ENCODE measurements around the gene NOTCH3.
A peak's percentile ranks its signal among the peaks of the same experiment; 100 is the strongest.

The NOTCH3 gene

DNA sequence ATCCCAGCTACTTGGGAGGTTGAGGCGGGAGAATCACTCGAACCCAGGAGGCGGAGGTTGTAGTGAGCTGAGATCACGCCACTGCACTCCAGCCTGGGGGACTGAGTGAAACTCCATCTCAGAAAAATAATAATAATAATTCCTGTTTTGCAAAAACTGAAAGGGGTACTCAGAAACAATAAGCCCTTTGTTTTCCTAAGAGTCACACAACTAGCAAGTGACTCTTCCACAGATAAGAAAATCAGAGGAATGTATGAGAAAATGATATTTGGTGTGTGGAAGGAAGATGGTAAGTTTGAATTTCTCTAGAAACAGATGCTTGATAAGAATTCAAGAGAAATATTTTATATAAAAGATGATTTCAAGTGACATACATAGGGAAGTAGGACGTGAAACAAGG is 58.5 kb downstream of the NOTCH3 start:
- H3K4me3 ChIP-seq (ENCODE audit: low read depth in 1 of 2, low read length in 2 of 2): no peak overlapping the region
- no peak overlapping the region for H3K9ac ChIP-seq (ENCODE audit: low read length)

DNA sequence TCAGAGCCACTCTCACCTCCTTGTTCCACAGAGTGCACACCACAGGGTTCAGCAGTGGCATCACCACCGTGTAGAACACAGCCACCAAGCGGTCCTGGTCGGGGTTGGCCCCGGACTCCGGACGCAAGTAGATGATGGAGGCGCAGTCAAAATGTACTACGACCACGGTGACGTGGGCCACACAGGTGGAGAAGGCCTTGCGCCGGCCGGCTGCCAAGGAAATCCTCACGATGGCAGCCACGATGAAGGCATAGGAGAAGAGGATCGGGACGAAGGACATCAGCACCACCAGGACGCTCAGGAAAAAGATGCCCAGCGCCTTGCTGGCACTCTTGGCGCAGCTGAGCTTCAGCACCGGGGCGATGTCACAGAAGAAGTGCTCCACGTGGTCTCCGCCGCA is 59.7 kb downstream of the NOTCH3 start:
- H3K9ac ChIP-seq (ENCODE audit: low read length): no peak overlapping the region
- no peaks in the 10 kb centered on the region for H3K27me3 ChIP-seq (ENCODE audit: control insufficient read depth in 1 of 2, insufficient read depth in 2 of 2, low read length in 2 of 2)
- no peaks in the 10 kb centered on the region for H3K36me3 ChIP-seq (ENCODE audit: insufficient read depth, low read length)
- H3K9me3 ChIP-seq (ENCODE audit: low read length): no peaks in the 10 kb centered on the region
- no peak overlapping the region for H3K27ac ChIP-seq (ENCODE audit: low read depth, low read length)
- no peaks in the 10 kb centered on the region for H3K4me1 ChIP-seq (ENCODE audit: insufficient read depth, low read length)
- H3K4me3 ChIP-seq (ENCODE audit: low read depth in 1 of 2, low read length in 2 of 2): no peak overlapping the region

More for the DNA sequence above, 58.5 kb downstream of the NOTCH3 start:
- Histone ChIP-seq H3K27ac (ENCODE audit: low read depth, low read length) (no peak overlapping the region), H3K9me3 (ENCODE audit: low read length) (no peaks in the 10 kb centered on the region), H3K4me1 (ENCODE audit: insufficient read depth, low read length) (no peaks in the 10 kb centered on the region), H3K36me3 (ENCODE audit: insufficient read depth, low read length) (no peaks in the 10 kb centered on the region), H3K27me3 (ENCODE audit: control insufficient read depth in 1 of 2, insufficient read depth in 2 of 2, low read length in 2 of 2) (no peaks in the 10 kb centered on the region)

DNA sequence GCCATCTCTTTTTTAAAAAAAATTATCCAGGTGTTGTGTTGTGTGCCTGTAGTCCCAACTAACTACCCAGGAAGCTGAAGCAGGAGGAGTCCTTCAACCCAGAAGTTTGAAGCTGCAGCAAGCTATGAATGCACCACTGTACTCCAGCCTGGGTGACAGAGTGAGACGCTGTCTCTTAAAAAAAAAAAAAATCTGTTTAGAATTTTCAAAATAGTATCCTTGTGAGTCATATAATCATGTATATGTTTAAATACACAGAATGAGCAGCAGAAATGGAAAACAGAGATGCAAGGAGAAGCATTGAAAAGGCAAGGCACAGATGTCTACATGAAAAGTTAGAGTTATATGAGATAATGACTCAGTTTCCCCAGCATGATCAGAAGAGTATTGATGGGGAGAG is 62.4 kb downstream of the NOTCH3 start:
- Histone ChIP-seq H3K36me3 (ENCODE audit: insufficient read depth, low read length) (no peaks in the 10 kb centered on the region), H3K27me3 (ENCODE audit: control insufficient read depth in 1 of 2, insufficient read depth in 2 of 2, low read length in 2 of 2) (no peaks in the 10 kb centered on the region), H3K9ac (ENCODE audit: low read length) (no peak overlapping the region), H3K4me3 (ENCODE audit: low read depth in 1 of 2, low read length in 2 of 2) (no peak overlapping the region), H3K9me3 (ENCODE audit: low read length) (no peaks in the 10 kb centered on the region), H3K27ac (ENCODE audit: low read depth, low read length) (no peak overlapping the region), H3K4me1 (ENCODE audit: insufficient read depth, low read length) (no peaks in the 10 kb centered on the region)

DNA sequence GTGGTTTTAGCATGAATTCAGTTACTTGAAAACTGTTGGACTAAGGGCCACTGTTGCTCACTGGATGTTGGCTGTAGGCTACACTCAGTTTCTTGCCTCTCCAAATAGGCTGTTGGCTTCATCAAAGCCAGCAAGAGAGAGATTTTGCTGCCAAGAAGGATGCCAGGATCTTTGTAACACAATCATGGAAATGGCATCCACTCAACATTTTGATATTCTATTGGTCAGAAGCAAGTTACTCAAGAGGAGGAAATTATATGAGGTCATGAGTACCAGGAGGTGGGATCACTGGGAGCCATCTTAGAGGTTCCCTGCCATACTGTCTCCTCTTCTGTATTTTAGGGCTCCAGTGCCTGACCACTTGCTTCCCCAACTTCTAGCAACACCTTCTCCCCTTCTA is 63.0 kb downstream of the NOTCH3 start:
- H3K27me3 ChIP-seq (ENCODE audit: control insufficient read depth in 1 of 2, insufficient read depth in 2 of 2, low read length in 2 of 2): no peaks in the 10 kb centered on the region
- H3K4me3 ChIP-seq (ENCODE audit: low read depth in 1 of 2, low read length in 2 of 2): no peak overlapping the region

DNA sequence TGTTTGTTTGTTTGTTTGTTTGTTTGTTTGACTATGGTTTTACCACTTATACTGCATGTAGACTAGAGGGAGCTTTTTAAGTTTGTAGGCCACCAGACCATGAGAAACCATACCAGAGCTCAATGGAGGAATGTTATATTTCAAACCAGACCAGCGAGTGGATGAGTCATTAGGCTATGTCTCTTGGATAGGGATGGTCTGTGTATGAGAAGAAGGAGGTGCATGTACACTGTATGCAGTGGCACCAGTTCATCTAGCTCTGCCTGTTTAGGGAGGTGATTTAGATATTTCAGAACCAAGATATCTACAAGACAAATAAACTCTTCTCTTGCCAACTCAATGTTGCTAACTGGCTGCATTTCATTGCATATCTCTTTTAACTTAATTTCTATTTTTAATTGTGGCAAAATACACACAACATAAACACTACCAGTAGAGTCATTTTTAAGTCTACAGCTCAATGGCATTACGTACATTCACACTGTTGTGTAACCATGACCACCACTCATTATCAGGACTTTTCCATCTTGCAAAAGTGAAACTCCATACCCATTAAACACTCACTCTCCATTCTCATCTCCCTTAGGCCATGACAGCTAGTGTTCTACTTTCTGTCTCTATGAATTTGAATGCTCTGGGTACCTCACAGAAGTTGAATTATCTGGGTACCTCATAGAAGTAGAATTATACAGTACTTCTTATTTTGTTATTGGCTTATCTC is 64.4 kb downstream of the NOTCH3 start:
- no peak overlapping the region for H3K9ac ChIP-seq (ENCODE audit: low read length)
- H3K9me3 ChIP-seq (ENCODE audit: low read length): no peaks in the 10 kb centered on the region
- H3K4me3 ChIP-seq (ENCODE audit: low read depth in 1 of 2, low read length in 2 of 2): no peak overlapping the region
- no peaks in the 10 kb centered on the region for H3K36me3 ChIP-seq (ENCODE audit: insufficient read depth, low read length)
- H3K4me1 ChIP-seq (ENCODE audit: insufficient read depth, low read length): no peaks in the 10 kb centered on the region
- no peaks in the 10 kb centered on the region for H3K27me3 ChIP-seq (ENCODE audit: control insufficient read depth in 1 of 2, insufficient read depth in 2 of 2, low read length in 2 of 2)
- H3K27ac ChIP-seq (ENCODE audit: low read depth, low read length): no peak overlapping the region

More for the DNA sequence above, 63.0 kb downstream of the NOTCH3 start:
- no peaks in the 10 kb centered on the region for H3K4me1 ChIP-seq (ENCODE audit: insufficient read depth, low read length)
- no peak overlapping the region for H3K9ac ChIP-seq (ENCODE audit: low read length)
- no peaks in the 10 kb centered on the region for H3K9me3 ChIP-seq (ENCODE audit: low read length)
- H3K27ac ChIP-seq (ENCODE audit: low read depth, low read length): no peak overlapping the region
- no peaks in the 10 kb centered on the region for H3K36me3 ChIP-seq (ENCODE audit: insufficient read depth, low read length)

DNA sequence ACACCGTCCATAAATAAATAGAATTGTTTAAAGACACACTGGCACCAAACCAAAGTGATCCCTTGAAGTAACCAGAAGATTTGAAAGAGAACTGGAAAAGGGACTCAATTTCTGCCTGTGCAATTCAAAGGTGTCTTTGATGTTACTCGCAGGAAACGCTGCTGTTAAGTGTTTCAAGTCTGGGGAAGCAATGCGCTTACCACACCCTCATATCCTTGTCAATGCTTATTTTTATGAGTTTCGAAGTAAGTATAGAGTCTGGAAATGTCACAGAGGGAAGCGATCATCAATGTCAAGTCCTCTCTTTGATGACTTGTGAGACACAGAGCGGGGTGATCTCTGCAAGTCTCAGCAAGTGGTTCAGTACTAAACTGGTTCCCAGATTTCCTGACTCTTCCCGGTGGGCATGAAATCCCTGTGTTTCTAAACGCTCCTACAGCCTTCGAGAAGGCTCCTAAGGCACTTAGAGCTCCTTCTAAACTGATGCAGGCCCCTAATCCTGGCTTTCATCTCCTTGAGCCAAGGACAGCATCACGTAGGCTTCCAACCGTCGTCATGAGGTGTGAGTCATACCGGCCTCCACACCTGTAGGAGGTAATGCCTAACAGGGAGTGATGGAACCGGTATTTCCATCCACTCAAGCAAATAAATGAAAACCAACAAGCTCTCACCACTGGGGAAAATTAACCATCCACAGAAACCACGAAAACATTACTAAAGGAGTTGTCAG is 70.8 kb downstream of the NOTCH3 start:
- H3K4me3 ChIP-seq (ENCODE audit: low read depth in 1 of 2, low read length in 2 of 2): no peak overlapping the region
- no peaks in the 10 kb centered on the region for H3K9me3 ChIP-seq (ENCODE audit: low read length)
- H3K4me1 ChIP-seq (ENCODE audit: insufficient read depth, low read length): no peaks in the 10 kb centered on the region
- H3K27ac ChIP-seq (ENCODE audit: low read depth, low read length): no peak overlapping the region
- no peak overlapping the region for H3K9ac ChIP-seq (ENCODE audit: low read length)
- no peaks in the 10 kb centered on the region for H3K27me3 ChIP-seq (ENCODE audit: control insufficient read depth in 1 of 2, insufficient read depth in 2 of 2, low read length in 2 of 2)
- H3K36me3 ChIP-seq (ENCODE audit: insufficient read depth, low read length): no peaks in the 10 kb centered on the region

DNA sequence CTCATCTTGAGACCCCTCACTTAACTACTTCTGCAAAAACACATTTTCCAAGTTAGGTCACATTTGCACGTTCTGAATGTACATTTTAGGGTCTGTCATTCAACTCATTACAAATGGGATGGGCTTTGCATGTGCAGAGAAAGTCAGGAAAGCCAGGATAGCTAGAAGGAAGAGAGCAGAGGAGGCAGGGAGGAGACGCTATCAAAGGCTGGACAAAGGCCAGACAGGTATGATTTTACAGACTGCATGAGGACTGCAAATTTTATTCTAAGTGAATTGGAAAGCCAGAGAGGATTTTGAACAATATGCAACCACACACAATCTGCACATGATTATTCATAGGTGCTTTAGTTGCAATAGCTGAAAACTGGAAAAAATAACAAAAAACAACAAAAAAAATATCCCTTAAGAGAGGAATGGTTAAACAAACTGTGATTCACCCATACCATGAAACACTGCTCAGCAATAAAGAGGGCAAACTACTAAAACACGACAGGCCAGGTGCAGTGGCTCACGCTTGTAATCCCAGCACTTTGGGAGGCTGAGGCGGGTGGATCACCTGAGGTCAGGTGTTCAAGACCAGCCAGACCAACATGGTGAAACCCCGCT is 72.5 kb downstream of the NOTCH3 start:
- peaks cover 12% of the 10 kb centered on the region for H3K4me1 ChIP-seq (ENCODE audit: insufficient read depth, low read length)
- H3K36me3 ChIP-seq (ENCODE audit: insufficient read depth, low read length): no peaks in the 10 kb centered on the region
- H3K9ac ChIP-seq (ENCODE audit: low read length): no peak overlapping the region
- H3K9me3 ChIP-seq (ENCODE audit: low read length): no peaks in the 10 kb centered on the region
- H3K27me3 ChIP-seq (ENCODE audit: control insufficient read depth in 1 of 2, insufficient read depth in 2 of 2, low read length in 2 of 2): no peaks in the 10 kb centered on the region
- no peak overlapping the region for H3K4me3 ChIP-seq (ENCODE audit: low read depth in 1 of 2, low read length in 2 of 2)
- no peak overlapping the region for H3K27ac ChIP-seq (ENCODE audit: low read depth, low read length)

DNA sequence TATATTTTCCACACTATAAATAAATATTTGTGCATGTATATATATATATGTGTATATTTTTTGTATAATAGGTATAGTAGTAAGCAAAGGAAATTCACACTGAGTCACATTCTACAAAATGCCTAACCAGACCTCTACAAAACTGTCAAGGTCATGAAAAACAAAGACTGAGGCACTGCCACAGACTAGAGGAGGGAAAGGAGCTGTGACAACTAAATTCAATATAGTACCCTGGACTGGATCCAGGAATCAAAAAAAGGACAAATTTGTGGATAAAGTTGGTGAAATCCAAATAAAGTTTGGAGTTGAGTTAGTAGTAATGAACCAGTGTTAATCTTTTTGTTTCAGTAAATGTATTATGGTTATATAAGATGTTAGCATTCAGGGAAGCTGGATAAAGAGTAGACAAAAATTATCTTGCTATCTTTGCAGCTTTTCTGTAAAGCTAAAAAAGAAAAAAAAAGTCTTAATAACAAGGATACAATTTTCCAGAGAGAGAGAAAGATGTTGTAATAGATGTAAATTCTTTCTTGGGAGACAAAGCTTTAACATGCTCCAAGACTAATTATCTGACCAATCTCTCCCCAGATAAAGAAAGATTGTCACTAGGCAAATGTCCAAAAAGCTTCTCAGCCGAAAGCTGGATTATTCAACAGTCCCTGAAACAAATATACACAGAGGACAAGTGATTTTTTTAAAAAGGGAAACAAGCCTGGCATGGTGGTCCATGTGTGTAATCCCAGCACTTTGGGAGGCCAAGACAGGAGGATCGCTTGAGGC is 74.5 kb downstream of the NOTCH3 start:
- H3K9me3 ChIP-seq (ENCODE audit: low read length): no peaks in the 10 kb centered on the region
- H3K27me3 ChIP-seq (ENCODE audit: control insufficient read depth in 1 of 2, insufficient read depth in 2 of 2, low read length in 2 of 2): no peaks in the 10 kb centered on the region
- peak overlapping the region; percentile 23 for H3K27ac ChIP-seq (ENCODE audit: low read depth, low read length)
- H3K4me1 ChIP-seq (ENCODE audit: insufficient read depth, low read length): peaks cover 18% of the 10 kb centered on the region
- no peak overlapping the region for H3K9ac ChIP-seq (ENCODE audit: low read length)
- H3K4me3 ChIP-seq (ENCODE audit: low read depth in 1 of 2, low read length in 2 of 2): no peak overlapping the region
- H3K36me3 ChIP-seq (ENCODE audit: insufficient read depth, low read length): peaks cover 13% of the 10 kb centered on the region

DNA sequence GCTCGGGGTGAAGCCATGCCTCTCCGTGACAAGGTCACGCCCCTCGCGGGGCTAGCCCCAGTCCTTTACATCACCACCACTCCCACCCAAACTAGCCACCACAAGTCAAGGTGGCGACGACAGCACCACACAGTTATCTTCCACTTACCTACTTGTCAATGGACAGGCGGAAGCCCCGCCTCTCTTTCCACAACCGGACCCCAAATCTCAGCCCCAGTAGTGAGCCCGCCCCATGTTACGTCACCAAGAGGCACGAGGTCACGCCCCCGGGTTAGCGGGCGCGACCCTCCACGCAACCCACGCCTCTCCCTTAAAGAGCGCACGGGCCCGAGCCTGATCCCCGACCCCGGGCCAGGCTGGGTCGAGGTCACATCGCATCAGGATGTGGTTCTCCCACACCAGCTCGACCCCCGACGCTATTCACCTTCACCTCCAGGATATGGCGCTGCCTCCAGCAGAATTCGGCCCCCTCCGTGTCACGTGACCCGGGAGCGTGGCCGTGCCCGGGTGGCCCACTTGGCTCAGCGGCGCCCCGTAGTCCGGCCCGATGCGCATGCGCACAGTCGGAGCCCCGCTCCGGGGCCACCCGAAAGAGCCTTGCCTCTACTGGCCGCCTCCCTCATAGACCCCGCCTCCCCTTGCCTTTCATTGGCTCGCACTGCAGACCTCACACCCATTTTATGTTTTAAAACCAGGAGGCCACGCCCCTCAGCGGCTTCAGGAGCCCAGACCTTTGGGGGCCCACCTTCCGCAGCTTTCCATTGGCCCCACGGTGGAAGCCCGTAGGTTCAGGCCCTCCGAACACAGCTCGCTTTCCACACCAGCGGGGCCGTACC is 75.3 kb downstream of the NOTCH3 start:
- H3K9ac ChIP-seq (ENCODE audit: low read length): peak overlapping the region; percentile 91
- H3K27ac ChIP-seq (ENCODE audit: low read depth, low read length): peak overlapping the region; percentile 99
- H3K4me1 ChIP-seq (ENCODE audit: insufficient read depth, low read length): peaks cover 18% of the 10 kb centered on the region
- H3K9me3 ChIP-seq (ENCODE audit: low read length): no peaks in the 10 kb centered on the region
- no peaks in the 10 kb centered on the region for H3K27me3 ChIP-seq (ENCODE audit: control insufficient read depth in 1 of 2, insufficient read depth in 2 of 2, low read length in 2 of 2)
- H3K4me3 ChIP-seq (ENCODE audit: low read depth in 1 of 2, low read length in 2 of 2): peak overlapping the region; percentile 88 to 96
- peaks cover 21% of the 10 kb centered on the region for H3K36me3 ChIP-seq (ENCODE audit: insufficient read depth, low read length)

DNA sequence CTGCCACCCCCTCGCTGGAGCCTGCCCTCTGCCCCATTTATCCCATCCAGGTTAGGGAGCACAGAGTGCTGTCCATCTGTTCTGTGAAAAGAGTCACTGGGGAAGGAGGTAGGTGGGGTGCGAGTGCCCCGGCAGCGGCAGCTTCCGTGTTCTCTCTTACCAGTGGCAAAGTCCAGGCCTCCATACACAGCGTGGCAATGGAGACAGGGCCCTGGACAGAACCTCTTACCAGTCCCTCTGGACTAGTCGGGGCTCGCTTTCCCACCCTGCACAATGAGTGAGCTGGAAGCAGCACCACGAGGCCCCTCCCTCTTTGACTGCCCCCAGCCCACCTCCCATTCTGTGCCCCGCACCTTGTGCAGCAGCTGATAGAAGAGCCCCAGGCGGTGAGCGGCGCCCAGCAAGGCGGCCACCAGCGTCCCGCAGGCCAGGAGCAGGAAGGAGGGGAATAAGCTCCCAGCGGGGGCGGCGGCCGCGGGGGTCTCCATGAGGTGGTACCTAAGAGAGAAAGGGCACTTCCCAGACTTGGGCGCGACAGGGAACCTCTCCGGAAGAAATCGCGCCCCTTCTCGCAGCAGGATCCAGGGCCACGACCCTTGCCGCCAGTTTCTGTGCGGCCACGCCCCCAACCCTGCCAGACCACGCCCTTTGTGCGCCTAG is 76.1 kb downstream of the NOTCH3 start:
- Histone ChIP-seq H3K9me3 (ENCODE audit: low read length) (no peaks in the 10 kb centered on the region), H3K9ac (ENCODE audit: low read length) (peak overlapping the region; percentile 91), H3K4me3 (ENCODE audit: low read depth in 1 of 2, low read length in 2 of 2) (peak overlapping the region; percentile 88 to 96), H3K4me1 (ENCODE audit: insufficient read depth, low read length) (peaks cover 18% of the 10 kb centered on the region), H3K36me3 (ENCODE audit: insufficient read depth, low read length) (peaks cover 28% of the 10 kb centered on the region), H3K27me3 (ENCODE audit: control insufficient read depth in 1 of 2, insufficient read depth in 2 of 2, low read length in 2 of 2) (no peaks in the 10 kb centered on the region), H3K27ac (ENCODE audit: low read depth, low read length) (peak overlapping the region; percentile 99)

Measured in muscle layer of colon (tissue), 2 donors.